Measurements from ENCODE around the gene RNF213. TPM values are rescaled to one million over a fixed set of nuclear protein-coding genes. Genes with fewer than 3 reads are reported as not detected.

RNF213 gene
- total and polyA plus RNA-seq, 2 of the 8 experiments (the other 6 are each of a cell fraction or from before 2014, with no cell fraction given) = 33.8 to 62.8 TPM

DNA sequence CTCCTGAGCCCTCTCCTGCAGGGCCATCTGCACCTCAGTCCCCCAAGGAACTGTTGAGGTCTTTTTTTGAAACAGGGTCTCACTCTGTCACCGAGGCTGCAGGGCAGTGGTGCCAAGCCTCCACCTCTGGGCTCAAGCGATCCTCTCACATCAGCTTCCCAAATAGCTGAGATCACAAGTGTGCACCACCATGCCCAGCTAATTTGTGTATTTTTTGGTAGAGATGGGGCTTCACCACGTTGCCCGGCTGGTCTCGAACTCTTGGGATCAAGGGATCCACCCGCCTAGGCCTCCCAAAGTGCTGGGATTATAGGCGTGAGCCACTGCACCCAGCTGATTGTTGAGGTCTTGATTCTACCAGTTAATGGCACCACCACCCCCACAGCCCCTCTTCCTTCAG lies 126.4 kb downstream of the RNF213 start (continued):
- no peak for TF ChIP-seq CHD7 (IDR thresholded peaks at IDR 0.05; ENCODE audit: insufficient replicate concordance, low read length)
- TF ChIP-seq MAFK (IDR thresholded peaks at IDR 0.05; ENCODE audit: low read depth, low read length) = no peak
- TF ChIP-seq ZNF274 (IDR thresholded peaks at IDR 0.05; ENCODE audit: borderline replicate concordance, extremely low read depth, low read length) = no peak
- no peak for TF ChIP-seq CBX8 (IDR thresholded peaks at IDR 0.05; ENCODE audit: borderline replicate concordance, low read depth, low read length)
- TF ChIP-seq GTF2F1 (IDR thresholded peaks at IDR 0.05; ENCODE audit: borderline replicate concordance, low read depth, low read length) = no peak
- TF ChIP-seq TCF12 (IDR thresholded peaks at IDR 0.05; ENCODE audit: low read depth, low read length) = no peak
- TF ChIP-seq CTBP2 (IDR thresholded peaks at IDR 0.05; ENCODE audit: borderline replicate concordance, insufficient read depth, insufficient read length, low read length) = no peak
- TF ChIP-seq NRF1 (IDR thresholded peaks at IDR 0.05; ENCODE audit: low read depth, low read length) = no peak
- TF ChIP-seq ASH2L (IDR thresholded peaks at IDR 0.05; ENCODE audit: low read length) = no peak
- no peak for TF ChIP-seq SIN3A (conservative IDR thresholded peaks at IDR 0.05 in 1 of 2, IDR thresholded peaks at IDR 0.05 in 1 of 2; ENCODE audit: low read depth in 1 of 2, low read length in 2 of 2)
- no peak for TF ChIP-seq SIRT6 (IDR thresholded peaks at IDR 0.05; ENCODE audit: low read length)
- no peak for TF ChIP-seq KDM4A (IDR thresholded peaks at IDR 0.05; ENCODE audit: low read depth, low read length, severe bottlenecking)

Measured in H1 (cell line).